Measurements from ENCODE around the gene EDC4. TPM values are rescaled to one million over a fixed set of nuclear protein-coding genes. Genes with fewer than 3 reads are reported as not detected.

The EDC4 gene
- total and polyA plus RNA-seq, 2 of the 13 experiments (the other 11 are each of a cell fraction or from before 2014, with no cell fraction given) = 51.4 to 59.1 TPM

- peaks cover 33 to 70% of the 10 kb centered on the region in 2 experiments for H3K36me3 ChIP-seq (replicated peaks in 1 of 2; ENCODE audit: control insufficient read depth in 1 of 2, insufficient read depth in 2 of 2, low read length in 2 of 2)
- H4K20me1 ChIP-seq (ENCODE audit: insufficient read depth, low read length) = peaks cover 20% of the 10 kb centered on the region; the same call in 1 of the 2 replicates
- ChIA-PET POLR2A (interaction anchor here (1.5 kb wide), 1 partner anchor 22 kb away, joined by 3 read pairs; the partner anchor contains the start of gene NUTF2), CTCF (ENCODE audit: low intra/inter-chr PET ratio, low total read pairs) (interaction anchor here (1.7 kb wide), 1 partner anchor 52 kb away, joined by 3 read pairs; no protein-coding TSS in a partner anchor)
- TF ChIP-seq POLR2A (IDR thresholded peaks at IDR 0.05; ENCODE audit: insufficient read depth in 1 of 2, low read depth in 2 of 2, low read length in 2 of 2) = 0 out of 4 replicates have a peak, but pooled peaks of 1 of the 2 experiments have one; percentile 11
- TF ChIP-seq, protein P1, sequence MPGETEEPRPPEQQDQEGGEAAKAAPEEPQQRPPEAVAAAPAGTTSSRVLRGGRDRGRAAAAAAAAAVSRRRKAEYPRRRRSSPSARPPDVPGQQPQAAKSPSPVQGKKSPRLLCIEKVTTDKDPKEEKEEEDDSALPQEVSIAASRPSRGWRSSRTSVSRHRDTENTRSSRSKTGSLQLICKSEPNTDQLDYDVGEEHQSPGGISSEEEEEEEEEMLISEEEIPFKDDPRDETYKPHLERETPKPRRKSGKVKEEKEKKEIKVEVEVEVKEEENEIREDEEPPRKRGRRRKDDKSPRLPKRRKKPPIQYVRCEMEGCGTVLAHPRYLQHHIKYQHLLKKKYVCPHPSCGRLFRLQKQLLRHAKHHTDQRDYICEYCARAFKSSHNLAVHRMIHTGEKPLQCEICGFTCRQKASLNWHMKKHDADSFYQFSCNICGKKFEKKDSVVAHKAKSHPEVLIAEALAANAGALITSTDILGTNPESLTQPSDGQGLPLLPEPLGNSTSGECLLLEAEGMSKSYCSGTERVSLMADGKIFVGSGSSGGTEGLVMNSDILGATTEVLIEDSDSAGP (CRISPR knock-in tag; IDR thresholded peaks at IDR 0.05; ENCODE audit: borderline replicate concordance) = no peak
- ATAC-seq = no peak
- no peak overlapping the region for H3K9ac ChIP-seq (ENCODE audit: insufficient read depth, low read depth, low read length)
- intact Hi-C loops (cut with micrococcal nuclease; ENCODE audit: unreplicated experiment) = no loop called here
- BruUV-seq (replicated peaks) = no TSS peak
- FAIRE-seq = no peak
- peaks cover 20% of the 10 kb centered on the region for H3K79me2 ChIP-seq (ENCODE audit: insufficient read depth, low read length)
- in situ Hi-C loops (cut with HindIII; ENCODE audit: extremely low pct_ligation_motif_present, low pct_unique_long_range_greater_than_20kb) = no loop called here
- no peaks in the 10 kb centered on the region for H3K9me3 ChIP-seq (ENCODE audit: low read length)
- over 99% methylated on average over 6 of the region's 6 CpGs for WGBS (ENCODE audit: low lambda C conversion rate)
- H3K27ac ChIP-seq (ENCODE audit: extremely low read length, insufficient read depth, low read length) = no peak overlapping the region
- DNase-seq (ENCODE audit: low spot score) = no peak
- no peaks in the 10 kb centered on the region; a peak in 1 of 5 replicates for H3K27me3 ChIP-seq (ENCODE audit: control insufficient read depth in 1 of 2, insufficient read depth in 2 of 2, low read length in 2 of 2)
- H3K4me2 ChIP-seq (ENCODE audit: low read depth, low read length) = no peak overlapping the region
- no peak overlapping the region for H3K4me3 ChIP-seq (replicated peaks in 1 of 3; ENCODE audit: insufficient read depth in 1 of 3, low read depth in 2 of 3, low read length in 3 of 3)
- peaks cover 6% of the 10 kb centered on the region for H3K4me1 ChIP-seq (ENCODE audit: insufficient read depth, low read length)
- no peak overlapping the region for H2AFZ ChIP-seq (ENCODE audit: low read length)
Observed at GRCh38 chr16:67868290-67868689, 4.6 kb upstream of the EDC4 start.

GRCh38 chr16:67869653-67870052, 3.2 kb upstream of the EDC4 start:
- CTCF ChIA-PET (ENCODE audit: low intra/inter-chr PET ratio, low total read pairs) = no interaction called here
- no peaks in the 10 kb centered on the region for H3K9me3 ChIP-seq (ENCODE audit: low read length)
- H2AFZ ChIP-seq (ENCODE audit: low read length) = no peak overlapping the region
- no peak overlapping the region for H3K4me3 ChIP-seq (replicated peaks in 1 of 3; ENCODE audit: insufficient read depth in 1 of 3, low read depth in 2 of 3, low read length in 3 of 3)
- no peak overlapping the region for H3K9ac ChIP-seq (ENCODE audit: insufficient read depth, low read depth, low read length)
- BruUV-seq (replicated peaks) = no TSS peak
- DNase-seq (ENCODE audit: low spot score) (no peak), ATAC-seq (no peak), FAIRE-seq (no peak)
- intact Hi-C loops (cut with micrococcal nuclease; ENCODE audit: unreplicated experiment) (loop anchor here (5.0 kb wide), 1 partner anchor 1332 kb away; no protein-coding TSS in a partner anchor), in situ Hi-C loops (cut with HindIII; ENCODE audit: extremely low pct_ligation_motif_present, low pct_unique_long_range_greater_than_20kb) (no loop called here)
- no peaks in the 10 kb centered on the region; a peak in 1 of 5 replicates for H3K27me3 ChIP-seq (ENCODE audit: control insufficient read depth in 1 of 2, insufficient read depth in 2 of 2, low read length in 2 of 2)
- POLR2A ChIA-PET = interaction anchor here (1.5 kb wide), 1 partner anchor 23 kb away, joined by 3 read pairs; the partner anchor contains the start of gene NUTF2
- peaks cover 16% of the 10 kb centered on the region for H3K4me1 ChIP-seq (ENCODE audit: insufficient read depth, low read length)
- H4K20me1 ChIP-seq (ENCODE audit: insufficient read depth, low read length) = peaks cover 14% of the 10 kb centered on the region
- TF ChIP-seq SYNCRIP (IDR thresholded peaks at IDR 0.05; ENCODE audit: insufficient read depth, low read depth, low read length) (no peak), RBM22 (optimal IDR thresholded peaks at IDR 0.05; ENCODE audit: low read length) (peak; percentile 35)
- H3K79me2 ChIP-seq (ENCODE audit: insufficient read depth, low read length) = peaks cover 22% of the 10 kb centered on the region
- WGBS (ENCODE audit: low lambda C conversion rate) = 96% methylated on average over 6 of the region's 7 CpGs
- no peak overlapping the region for H3K27ac ChIP-seq (ENCODE audit: extremely low read length, insufficient read depth, low read length)
- peaks cover 30 to 63% of the 10 kb centered on the region in 2 experiments for H3K36me3 ChIP-seq (replicated peaks in 1 of 2; ENCODE audit: control insufficient read depth in 1 of 2, insufficient read depth in 2 of 2, low read length in 2 of 2)
- no peak overlapping the region for H3K4me2 ChIP-seq (ENCODE audit: low read depth, low read length)
